C4-2B (cell line): ENCODE measurements around the gene MAS1L.

Source experiments
- H3K27ac ChIP-seq: fragments of 450-650 bp; 2 replicates; pipeline ENCODE4 v1.5.1; 2017
- CTCF ChIP-seq: fragments of 450-650 bp; conservative IDR thresholded peaks from 2 replicates; pipeline ENCODE4 v1.5.1; 2017; ENCODE audit warnings: mild to moderate bottlenecking
- ZFX ChIP-seq: fragments of 450-650 bp; IDR thresholded peaks from 2 replicates; pipeline ENCODE4 v1.6.1; 2017

The MAS1L gene

GRCh38 chr6:29502597-29502996, 14.8 kb upstream of the MAS1L start:
- TF ChIP-seq CTCF (no peak), ZFX (no peak)
- no peak overlapping the region for H3K27ac ChIP-seq

- no peak for TF ChIP-seq ZFX
- TF ChIP-seq CTCF, result no peak
- H3K27ac ChIP-seq, result no peak overlapping the region
Observed at GRCh38 chr6:29502181-29502580, 14.4 kb upstream of the MAS1L start.

GRCh38 chr6:29501106-29501505, 13.3 kb upstream of the MAS1L start:
- TF ChIP-seq ZFX (no peak), CTCF (no peak)
- no peak overlapping the region for H3K27ac ChIP-seq

GRCh38 chr6:29500594-29500993, 12.8 kb upstream of the MAS1L start:
- no peak overlapping the region for H3K27ac ChIP-seq
- TF ChIP-seq CTCF (no peak), ZFX (no peak)

- H3K27ac ChIP-seq, result no peak overlapping the region
- TF ChIP-seq ZFX (no peak), CTCF (no peak)
Observed at GRCh38 chr6:29499704-29500103, 11.9 kb upstream of the MAS1L start.

GRCh38 chr6:29496961-29497360, 9.2 kb upstream of the MAS1L start:
- no peak for TF ChIP-seq CTCF
- no peak for TF ChIP-seq ZFX
- no peak overlapping the region for H3K27ac ChIP-seq

- no peak overlapping the region for H3K27ac ChIP-seq
- no peak for TF ChIP-seq CTCF
- TF ChIP-seq ZFX, result no peak
Observed at GRCh38 chr6:29495571-29495970, 7.8 kb upstream of the MAS1L start.
